GM23248 (cell line): Measurements from ENCODE around the gene ZNF598. TPM values are rescaled to one million over a fixed set of nuclear protein-coding genes. Genes with fewer than 3 reads are reported as not detected.

ENCODE experiments used
- DNase-seq: peaks from one replicate; pipeline ENCODE4 v3.0.0-alpha.2; 2015
- H2AFZ ChIP-seq: fragments of 200-600 bp; sonication (generic); 2 replicates; pipeline ENCODE4 v1.6.1; 2016; ENCODE audit warnings: antibody characterized with exemption
- H3F3A ChIP-seq: fragments of 200-600 bp; sonication (generic); 2 replicates; pipeline ENCODE4 v1.6.1; 2016; ENCODE audit warnings: mild to moderate bottlenecking, antibody characterized with exemption, mixed run types; ENCODE audit not compliant: insufficient read depth
- H3K27ac ChIP-seq: fragments of 200-600 bp; sonication (generic); 2 replicates; pipeline ENCODE4 v1.5.1; 2016; ENCODE audit warnings: mild to moderate bottlenecking
- H3K27me3 ChIP-seq: fragments of 200-600 bp; sonication (generic); replicated peaks from 2 replicates; pipeline ENCODE4 v1.6.1; 2016; ENCODE audit warnings: mild to moderate bottlenecking; ENCODE audit not compliant: insufficient read depth
- H3K36me3 ChIP-seq: fragments of 200-600 bp; sonication (generic); 2 replicates; pipeline ENCODE4 v1.6.1; 2016; ENCODE audit warnings: low read depth, mild to moderate bottlenecking
- H3K4me1 ChIP-seq: fragments of 200-600 bp; sonication (generic); 2 replicates; pipeline ENCODE4 v1.6.1; 2016; ENCODE audit warnings: mild to moderate bottlenecking; ENCODE audit not compliant: insufficient read depth
- H3K4me2 ChIP-seq: fragments of 200-600 bp; sonication (generic); one replicate; pipeline ENCODE4 v1.6.1; 2016; ENCODE audit warnings: mild to moderate bottlenecking; ENCODE audit not compliant: unreplicated experiment
- H3K4me3 ChIP-seq: fragments of 200-600 bp; sonication (generic); 2 replicates; pipeline ENCODE4 v1.5.1; 2016; ENCODE audit warnings: mild to moderate bottlenecking
- H3K79me2 ChIP-seq: fragments of 200-600 bp; sonication (generic); 2 replicates; pipeline ENCODE4 v1.6.1; 2016; ENCODE audit warnings: mild to moderate bottlenecking; ENCODE audit not compliant: insufficient read depth
- H3K9ac ChIP-seq: fragments of 200-600 bp; sonication (generic); 2 replicates; pipeline ENCODE4 v1.6.1; 2016; ENCODE audit warnings: mild to moderate bottlenecking
- H3K9me2 ChIP-seq: fragments of 200-600 bp; sonication (generic); 2 replicates; pipeline ENCODE4 v1.6.1; 2016; ENCODE audit warnings: mixed run types, mild to moderate bottlenecking, moderate library complexity; ENCODE audit not compliant: insufficient read depth
- H3K9me3 ChIP-seq: fragments of 200-600 bp; sonication (generic); one replicate; pipeline ENCODE4 v1.6.1; 2017; ENCODE audit warnings: low read depth
- H4K20me1 ChIP-seq: fragments of 200-600 bp; sonication (generic); 2 replicates; pipeline ENCODE4 v1.6.0; 2016; ENCODE audit not compliant: insufficient read depth
- EZH2 ChIP-seq: fragments of 200-600 bp; sonication (generic); IDR thresholded peaks from 2 replicates; pipeline ENCODE4 v1.6.1; 2018; ENCODE audit warnings: antibody characterized with exemption, mild to moderate bottlenecking; ENCODE audit not compliant: insufficient read depth, poor library complexity, severe bottlenecking
- EZH2phosphoT487 ChIP-seq: fragments of 200-600 bp; sonication (generic); IDR thresholded peaks from 2 replicates; pipeline ENCODE4 v1.6.1; 2018; ENCODE audit warnings: antibody characterized with exemption, moderate library complexity, mild to moderate bottlenecking, low read depth; ENCODE audit not compliant: insufficient read depth
- WGBS, 2 experiments: methylation state at CpG; one replicate each; pipeline ENCODE4 v1.1.6; 2015 to 2017; ENCODE audit warnings: low lambda C conversion rate in 2 of 2, low coverage in 1 of 2; ENCODE audit errors: missing lambda C conversion rate in 2 of 2; 5-methylcytosine and 5-hydroxymethylcytosine counted together
- in situ Hi-C: fragments of 300-500 bp; cut with MboI; formaldehyde crosslinking; loops from 2 replicates; pipeline ENCODE4 v1.15.0; 2020
- polyA plus RNA-seq: library from polyadenylated mRNA; unstranded; fragments of >200 nt; fragmentation: Nextera tagmentation; extraction: Ambion mirVana; gene quantifications from 2 replicates; pipeline ENCODE4 v1.2.1, GENCODE V29; 2016
- total RNA-seq: library from RNA; depleted of rRNA; stranded (reverse); fragments of >200 nt; shearing (Covaris generic); gene quantifications from 2 replicates; pipeline ENCODE4 v1.2.3, GENCODE V29; 2014

Gene ZNF598
- total and polyA plus RNA-seq, 2 experiments from 2014 or later = 12.2 to 21.2 TPM

DNA sequence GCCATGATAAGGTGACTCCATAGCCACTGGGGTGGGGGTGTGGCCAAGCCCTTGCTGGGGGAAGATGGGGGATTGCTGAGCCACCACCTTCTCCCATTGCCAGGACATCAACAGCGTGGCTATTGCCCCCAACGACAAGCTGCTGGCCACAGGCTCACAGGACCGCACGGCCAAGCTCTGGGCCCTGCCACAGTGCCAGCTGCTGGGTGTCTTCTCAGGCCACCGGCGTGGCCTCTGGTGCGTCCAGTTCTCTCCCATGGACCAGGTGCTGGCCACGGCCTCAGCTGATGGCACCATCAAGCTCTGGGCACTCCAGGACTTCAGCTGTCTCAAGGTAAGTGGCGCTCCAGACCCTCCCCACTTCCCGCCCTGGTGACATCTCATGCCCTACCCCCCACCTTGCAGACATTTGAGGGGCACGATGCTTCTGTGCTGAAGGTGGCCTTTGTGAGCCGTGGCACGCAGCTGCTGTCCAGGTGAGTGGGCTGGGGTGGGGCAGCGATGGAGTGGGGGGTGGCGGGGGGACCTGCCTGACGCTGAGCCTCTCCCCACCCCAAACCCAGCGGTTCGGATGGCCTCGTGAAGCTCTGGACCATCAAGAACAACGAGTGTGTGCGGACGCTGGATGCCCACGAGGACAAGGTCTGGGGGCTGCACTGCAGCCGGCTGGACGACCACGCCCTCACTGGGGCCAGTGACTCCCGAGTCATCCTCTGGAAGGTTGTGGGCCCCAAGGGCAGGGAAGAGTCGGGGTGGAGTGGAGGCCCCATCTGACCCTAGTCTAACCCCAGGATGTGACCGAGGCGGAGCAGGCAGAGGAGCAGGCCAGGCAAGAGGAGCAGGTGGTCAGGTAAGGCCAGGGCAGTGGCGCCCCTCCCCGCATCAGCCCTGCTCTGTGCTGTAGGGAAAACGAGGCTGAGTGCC is 32.4 kb downstream of the ZNF598 start:
- H2AFZ ChIP-seq = no peak overlapping the region
- H3K4me2 ChIP-seq = no peak overlapping the region
- H3K27me3 ChIP-seq = peaks cover 21% of the 10 kb centered on the region
- H3K79me2 ChIP-seq = peaks cover 21% of the 10 kb centered on the region
- no peak overlapping the region for H3K4me3 ChIP-seq
- no peak overlapping the region for H3K9ac ChIP-seq
- WGBS, 2 experiments = 91 to 92% methylated on average over 23 to 32 of the region's 33 CpGs
- H3K27ac ChIP-seq = no peak overlapping the region
- H3K9me3 ChIP-seq = no peaks in the 10 kb centered on the region
- no peaks in the 10 kb centered on the region for H3F3A ChIP-seq
- in situ Hi-C loops = no loop called here
- TF ChIP-seq EZH2 (no peak), EZH2phosphoT487 (no peak)
- no peaks in the 10 kb centered on the region for H3K4me1 ChIP-seq
- no peak for DNase-seq
- no peaks in the 10 kb centered on the region for H4K20me1 ChIP-seq
- no peaks in the 10 kb centered on the region for H3K9me2 ChIP-seq
- H3K36me3 ChIP-seq = no peaks in the 10 kb centered on the region; the same call in 1 of the 2 replicates

GRCh38 chr16:1976216-1976520 is 33.5 kb downstream of the ZNF598 start:
- H3K9ac ChIP-seq = no peak overlapping the region
- H3K9me2 ChIP-seq = no peaks in the 10 kb centered on the region
- H3K4me1 ChIP-seq = 0 out of 2 replicates have a peak, but pooled peaks cover 1% of the 10 kb centered on the region
- peaks cover 24% of the 10 kb centered on the region for H3K79me2 ChIP-seq
- WGBS, 2 experiments = 95% methylated on average over 8 of the region's 8 CpGs
- no peaks in the 10 kb centered on the region for H3F3A ChIP-seq
- no peak for TF ChIP-seq EZH2phosphoT487
- no peak for TF ChIP-seq EZH2
- H3K9me3 ChIP-seq = no peaks in the 10 kb centered on the region
- H3K4me3 ChIP-seq = no peak overlapping the region
- no peak overlapping the region for H3K4me2 ChIP-seq
- in situ Hi-C loops = no loop called here
- H3K36me3 ChIP-seq = no peaks in the 10 kb centered on the region; the same call in 1 of the 2 replicates
- H3K27me3 ChIP-seq = peaks cover 18% of the 10 kb centered on the region
- H2AFZ ChIP-seq = no peak overlapping the region
- H3K27ac ChIP-seq = no peak overlapping the region
- no peaks in the 10 kb centered on the region for H4K20me1 ChIP-seq
- no peak for DNase-seq

DNA sequence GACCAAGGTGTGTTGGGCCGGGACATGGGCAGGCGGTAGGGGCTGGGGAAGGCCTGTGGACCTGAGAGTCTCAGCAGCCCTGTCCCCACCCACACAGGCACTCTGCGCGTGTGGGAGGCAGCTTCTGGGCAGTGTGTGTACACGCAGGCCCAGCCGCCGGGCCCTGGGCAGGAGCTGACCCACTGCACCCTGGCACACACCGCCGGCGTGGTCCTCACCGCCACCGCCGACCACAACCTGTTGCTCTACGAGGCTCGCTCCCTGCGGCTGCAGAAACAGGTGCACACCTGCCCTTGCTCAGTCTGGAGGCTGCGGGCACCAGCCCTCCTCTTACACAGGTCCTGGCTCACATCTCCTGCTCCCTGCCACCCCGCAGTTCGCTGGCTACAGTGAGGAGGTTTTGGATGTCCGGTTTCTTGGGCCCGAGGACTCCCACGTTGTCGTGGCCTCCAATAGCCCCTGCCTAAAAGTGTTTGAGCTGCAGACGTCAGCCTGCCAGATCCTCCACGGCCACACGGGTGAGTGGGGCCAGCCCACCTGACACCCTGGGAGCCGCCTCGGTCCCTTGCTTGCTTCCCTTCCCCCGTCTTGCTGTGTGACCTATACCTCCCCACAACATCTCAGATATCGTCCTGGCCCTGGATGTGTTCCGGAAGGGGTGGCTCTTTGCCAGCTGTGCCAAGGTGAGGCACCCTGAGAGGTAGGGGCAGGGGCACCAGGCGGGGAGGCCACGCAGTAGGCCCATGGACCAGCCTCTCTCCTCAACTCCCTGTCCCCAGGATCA is 34.0 kb downstream of the ZNF598 start:
- no peak overlapping the region for H3K4me3 ChIP-seq
- no peak overlapping the region for H2AFZ ChIP-seq
- H3K4me1 ChIP-seq = 0 out of 2 replicates have a peak, but pooled peaks cover 6% of the 10 kb centered on the region
- H3K79me2 ChIP-seq = peaks cover 29% of the 10 kb centered on the region
- TF ChIP-seq EZH2 = no peak
- no peak for TF ChIP-seq EZH2phosphoT487
- 92 to 93% methylated on average over 32 of the region's 33 CpGs for WGBS, 2 experiments
- no peak overlapping the region for H3K27ac ChIP-seq
- H3K9me2 ChIP-seq = no peaks in the 10 kb centered on the region
- no peaks in the 10 kb centered on the region for H4K20me1 ChIP-seq
- H3K9ac ChIP-seq = no peak overlapping the region
- H3F3A ChIP-seq = no peaks in the 10 kb centered on the region
- H3K27me3 ChIP-seq = peaks cover 12% of the 10 kb centered on the region; the same call in 1 of the 2 replicates
- H3K36me3 ChIP-seq = no peaks in the 10 kb centered on the region; the same call in 1 of the 2 replicates
- no peak for DNase-seq
- H3K4me2 ChIP-seq = no peak overlapping the region
- in situ Hi-C loops = no loop called here
- no peaks in the 10 kb centered on the region for H3K9me3 ChIP-seq

DNA sequence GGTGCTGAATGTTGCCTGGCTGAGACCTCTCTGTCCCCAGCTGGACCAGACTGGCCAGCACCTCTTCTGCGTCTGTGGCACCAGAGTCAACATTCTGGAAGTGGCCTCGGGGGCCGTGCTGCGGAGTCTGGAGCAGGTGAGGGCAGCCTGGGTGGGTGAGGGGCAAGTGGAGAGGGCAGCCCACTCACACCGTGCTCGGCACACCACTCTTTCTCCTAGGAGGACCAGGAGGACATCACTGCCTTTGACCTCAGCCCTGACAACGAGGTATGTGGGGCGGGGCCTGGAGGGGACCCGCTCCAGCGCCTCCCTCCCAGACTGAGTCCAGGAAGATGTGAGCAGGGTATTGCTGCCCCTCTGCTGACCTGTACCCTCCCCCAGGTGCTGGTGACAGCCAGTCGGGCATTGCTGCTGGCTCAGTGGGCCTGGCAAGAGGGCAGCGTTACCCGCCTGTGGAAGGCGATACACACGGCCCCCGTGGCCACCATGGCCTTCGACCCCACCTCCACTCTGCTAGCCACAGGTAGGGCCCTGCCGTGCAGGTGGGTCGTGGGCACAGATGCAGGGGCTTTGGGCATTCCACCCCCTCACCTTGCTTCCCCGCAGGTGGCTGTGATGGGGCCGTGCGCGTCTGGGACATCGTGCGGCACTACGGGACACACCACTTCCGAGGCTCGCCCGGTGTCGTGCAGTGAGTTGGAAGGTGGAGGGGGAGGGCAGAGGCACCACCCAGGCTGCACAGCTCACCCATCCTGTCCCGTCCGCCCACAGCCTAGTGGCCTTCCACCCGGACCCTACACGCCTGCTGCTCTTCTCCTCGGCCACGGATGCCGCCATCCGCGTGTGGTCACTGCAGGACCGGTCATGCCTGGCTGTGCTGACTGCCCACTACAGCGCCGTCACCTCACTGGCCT is 35.2 kb downstream of the ZNF598 start:
- Histone ChIP-seq H3K9ac (no peak overlapping the region), H4K20me1 (no peaks in the 10 kb centered on the region), H3K27ac (no peak overlapping the region), H3K4me3 (no peak overlapping the region), H3K9me3 (no peaks in the 10 kb centered on the region), H3K4me1 (0 out of 2 replicates have a peak, but pooled peaks cover 6% of the 10 kb centered on the region), H3K27me3 (0 out of 2 replicates have a peak, but pooled peaks cover 1% of the 10 kb centered on the region), H3K9me2 (no peaks in the 10 kb centered on the region), H3K79me2 (peaks cover 30% of the 10 kb centered on the region), H3K4me2 (no peak overlapping the region), H3K36me3 (no peaks in the 10 kb centered on the region; the same call in 1 of the 2 replicates), H3F3A (no peaks in the 10 kb centered on the region), H2AFZ (no peak overlapping the region)
- in situ Hi-C loops = no loop called here
- DNase-seq = no peak
- 94% methylated on average over 39 to 42 of the region's 42 CpGs for WGBS, 2 experiments
- TF ChIP-seq EZH2phosphoT487 (no peak), EZH2 (no peak)
